NOMO-1 (cell line): ENCODE measurements around the gene WWOX.
"Not testable (repeated sequence)": the region's sequence is repeated elsewhere in the genome, so short reads cannot be mapped to it uniquely, and the experiment has no call there.

ENCODE experiments used
- DNase-seq, 2 experiments: peaks; one replicate each; lab custom pipeline; 2025; ENCODE audit not compliant: unreplicated experiment in 2 of 2; lab: John Stamatoyannopoulos, UW

Gene WWOX

DNA sequence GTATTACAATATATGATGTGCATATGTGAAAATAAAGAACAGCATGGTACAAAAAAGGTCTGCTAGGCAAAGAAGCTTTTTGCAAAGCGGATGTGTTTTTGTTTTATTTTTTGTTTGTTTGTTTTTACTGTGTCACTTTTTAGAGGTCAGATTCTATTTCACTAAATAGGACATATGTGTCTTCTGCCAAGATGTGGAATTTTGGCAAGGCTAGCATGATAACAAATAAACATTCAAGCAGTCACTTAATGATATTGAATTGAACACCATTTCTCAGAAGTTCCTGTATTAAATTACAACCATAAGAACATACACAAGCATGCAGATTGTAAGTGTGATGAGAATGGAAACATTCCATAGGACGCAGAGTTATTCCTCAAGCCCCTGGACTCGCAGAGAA is 492.7 kb downstream of the WWOX start:
- DNase-seq = no peak

DNA sequence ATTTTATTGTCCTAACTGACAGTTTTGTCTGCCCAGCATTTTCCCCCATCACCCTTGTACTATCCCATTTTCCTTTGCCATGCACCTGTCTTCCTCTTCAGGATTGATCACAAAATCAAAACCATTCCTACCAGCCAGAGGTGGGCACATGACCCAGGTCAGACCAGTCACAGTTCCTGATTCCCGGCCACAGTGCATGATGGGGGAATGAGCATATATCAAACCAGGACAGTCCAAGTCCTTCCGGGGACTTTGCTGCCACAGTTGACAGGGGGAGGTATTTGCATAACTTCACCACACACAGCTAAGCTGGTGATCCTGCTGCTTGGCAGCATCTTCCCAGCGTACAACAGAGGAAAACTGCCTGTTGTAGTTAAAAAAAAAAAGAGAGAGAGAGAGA is 493.9 kb downstream of the WWOX start:
- DNase-seq = no peak

DNA sequence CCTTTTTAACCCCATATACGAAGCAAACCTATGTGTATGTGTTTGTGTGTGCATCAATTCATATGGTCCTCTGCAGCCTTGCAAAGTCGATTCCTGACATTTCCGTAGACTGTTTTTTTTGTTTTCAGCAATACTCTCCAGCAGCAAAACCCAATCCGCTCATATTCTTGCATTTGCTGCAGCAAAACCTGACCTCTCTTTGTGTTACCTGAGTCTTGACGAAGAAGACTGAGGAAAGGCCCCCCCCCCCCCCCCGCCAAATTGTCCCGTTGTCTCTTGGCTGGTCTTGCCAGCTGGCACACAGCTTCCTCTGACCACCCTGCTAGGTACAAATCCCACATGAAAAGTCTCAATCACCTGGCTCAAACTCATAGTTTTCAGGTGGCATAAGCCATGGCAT is 494.7 kb downstream of the WWOX start:
- DNase-seq = no peak

DNA sequence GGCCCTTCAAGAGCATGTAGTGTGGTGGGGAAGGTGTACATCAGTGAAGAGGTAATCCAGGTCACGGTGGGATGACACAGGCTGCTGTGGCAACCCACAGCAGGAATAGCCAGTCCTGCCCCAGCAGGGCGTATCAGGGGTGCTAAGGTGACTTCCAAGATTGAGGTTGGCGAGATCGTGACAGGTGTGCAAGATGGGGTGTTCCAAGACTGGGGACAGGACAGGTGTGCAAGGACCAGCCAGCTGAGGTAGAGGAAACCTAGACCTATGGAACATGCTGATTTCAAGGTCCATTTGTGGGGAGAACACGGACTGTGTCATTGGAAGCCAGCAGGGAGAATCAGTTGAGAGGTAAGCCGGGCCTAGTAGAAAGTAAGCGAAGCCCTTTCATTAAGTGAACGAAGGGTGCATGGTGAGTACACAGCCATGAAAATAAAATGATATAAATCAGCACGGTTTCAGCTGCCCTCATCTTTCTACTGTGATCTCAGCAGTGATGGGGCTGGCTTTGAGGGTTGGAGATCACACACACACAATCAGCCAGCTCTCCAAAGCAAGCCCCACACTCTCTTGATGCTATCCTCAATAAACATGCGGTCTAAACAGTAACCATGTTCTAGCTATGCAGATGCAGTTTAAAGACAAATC is 497.0 kb downstream of the WWOX start:
- DNase-seq = no peak

DNA sequence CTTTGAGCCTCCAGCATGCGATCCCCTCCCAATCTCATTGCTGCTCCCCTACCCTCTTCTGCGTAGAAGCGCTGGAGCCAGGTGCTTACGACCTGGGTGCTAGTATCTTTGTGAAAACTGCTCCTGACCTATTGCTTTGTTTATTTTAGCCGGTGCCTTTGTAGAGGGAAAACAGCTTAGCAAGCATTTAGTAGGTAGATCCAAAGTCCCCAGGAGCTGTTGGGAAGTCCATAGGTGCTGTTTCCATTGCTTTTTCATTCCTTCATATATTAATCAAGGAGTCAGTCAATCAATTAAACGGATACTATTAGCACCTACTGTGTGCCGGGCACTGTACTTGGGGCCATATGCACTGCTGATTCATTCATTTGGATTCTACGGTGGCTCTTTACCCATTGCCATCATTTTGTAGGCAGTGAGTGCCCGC is 497.6 kb downstream of the WWOX start:
- DNase-seq = no peak

DNA sequence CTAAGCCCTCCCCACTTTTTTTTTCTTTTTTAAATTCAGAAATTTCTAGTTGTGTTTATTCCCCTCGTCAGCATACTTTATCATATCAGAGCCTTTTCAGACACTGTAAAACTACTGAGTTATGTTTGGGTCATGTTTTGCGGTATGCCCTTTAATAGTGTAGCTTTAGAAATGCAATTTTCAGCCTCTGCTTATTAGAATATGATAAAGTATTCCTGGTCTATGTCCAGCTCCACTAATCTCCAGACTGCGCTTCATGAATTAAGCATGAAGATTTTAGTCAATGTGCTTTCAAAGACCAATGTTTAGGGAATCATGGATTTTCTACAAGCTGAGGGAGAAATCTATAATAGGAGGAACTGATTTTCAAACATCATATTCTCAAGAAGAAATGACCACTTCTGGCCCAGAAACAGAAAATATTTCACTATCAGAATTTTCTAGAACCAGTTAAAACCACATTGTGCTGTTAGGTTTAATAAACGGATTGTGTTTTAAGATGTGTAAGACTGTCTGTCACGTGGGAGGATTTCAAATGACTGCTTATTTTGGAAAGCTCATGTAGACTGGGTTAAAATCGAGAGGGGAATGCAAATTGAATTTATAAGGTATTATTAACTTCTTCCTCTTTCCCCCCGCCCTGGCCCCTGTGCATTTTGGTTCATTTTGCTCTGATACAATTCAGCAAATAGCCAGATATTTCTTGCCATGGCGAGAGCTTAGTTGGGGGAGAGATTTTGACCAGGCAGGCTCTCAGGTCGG is 498.5 kb downstream of the WWOX start:
- DNase-seq = no peak

DNA sequence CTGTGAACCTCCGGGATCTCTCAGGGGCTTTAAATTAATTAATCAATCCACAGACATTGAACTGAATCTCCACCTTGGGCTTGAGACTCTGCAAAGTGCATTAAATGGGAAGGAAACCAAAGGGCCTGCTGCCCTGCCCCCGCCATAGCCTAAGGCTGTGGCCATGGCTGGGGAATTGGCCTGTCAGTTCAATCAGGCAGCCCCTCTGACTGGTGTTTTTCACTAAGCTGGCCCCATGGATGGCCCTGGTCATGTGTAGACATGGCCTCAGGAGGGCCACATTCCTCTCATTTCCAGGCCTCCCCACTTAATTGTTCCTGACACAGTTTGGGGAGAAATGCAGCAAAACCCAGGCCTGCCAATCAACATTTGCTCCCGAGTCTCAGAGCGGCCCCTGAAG is 499.8 kb downstream of the WWOX start:
- no peak for DNase-seq

DNA sequence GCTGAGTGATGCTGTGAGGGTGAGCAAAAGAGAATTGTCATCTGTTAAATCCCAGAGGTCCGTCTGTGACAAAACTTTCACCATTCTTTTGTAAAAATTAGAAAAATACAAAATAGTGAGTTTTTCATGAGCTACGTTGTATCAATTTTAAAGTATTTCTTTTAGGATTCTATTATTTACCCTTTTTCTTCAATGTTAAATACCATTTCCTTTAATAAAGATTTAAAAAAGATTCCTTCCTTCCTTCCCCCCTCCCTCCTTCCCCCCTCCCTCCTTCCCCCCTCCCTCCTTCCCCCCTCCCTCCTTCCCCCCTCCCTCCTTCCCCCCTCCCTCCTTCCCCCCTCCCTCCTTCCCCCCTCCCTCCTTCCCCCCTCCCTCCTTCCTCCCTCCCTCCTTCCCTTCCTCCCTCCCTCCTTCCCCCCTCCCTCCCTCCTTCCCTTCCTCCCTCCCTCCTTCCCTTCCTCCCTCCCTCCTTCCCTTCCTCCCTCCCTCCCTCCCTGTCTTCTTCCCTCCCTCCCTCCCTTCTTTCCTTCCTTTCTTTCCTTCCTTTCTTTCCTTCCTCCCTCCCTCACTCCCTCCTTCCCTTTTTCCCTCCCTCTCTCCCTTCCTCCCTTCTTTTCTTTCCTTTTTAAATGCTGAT is 505.1 kb downstream of the WWOX start:
- DNase-seq = not testable (repeated sequence)

DNA sequence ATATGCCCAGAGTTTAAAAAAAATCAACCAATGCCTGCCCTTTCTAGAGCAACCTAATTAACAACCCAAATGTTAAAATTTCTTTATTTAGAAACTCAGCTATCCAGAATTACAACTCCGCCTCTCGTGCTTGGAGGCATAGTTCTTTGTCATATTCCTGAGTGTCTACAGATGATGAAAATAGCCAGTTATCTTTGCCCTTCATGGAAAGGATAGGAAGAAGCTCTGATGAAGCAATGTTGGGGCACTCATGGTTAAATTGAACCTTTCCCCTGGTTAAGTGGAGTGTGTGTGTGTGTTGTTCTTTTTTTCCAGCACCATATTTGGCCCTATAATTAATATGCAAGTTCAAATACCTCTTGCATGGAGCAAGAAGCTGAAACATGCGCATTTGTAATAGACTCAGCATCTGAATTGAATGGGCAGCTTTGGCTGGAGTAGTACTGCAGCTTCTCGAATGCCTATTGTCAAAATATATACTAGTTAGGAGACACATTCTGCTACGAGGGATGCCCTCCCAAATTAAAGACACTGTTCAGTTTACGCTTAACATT is 506.2 kb downstream of the WWOX start:
- DNase-seq = no peak

DNA sequence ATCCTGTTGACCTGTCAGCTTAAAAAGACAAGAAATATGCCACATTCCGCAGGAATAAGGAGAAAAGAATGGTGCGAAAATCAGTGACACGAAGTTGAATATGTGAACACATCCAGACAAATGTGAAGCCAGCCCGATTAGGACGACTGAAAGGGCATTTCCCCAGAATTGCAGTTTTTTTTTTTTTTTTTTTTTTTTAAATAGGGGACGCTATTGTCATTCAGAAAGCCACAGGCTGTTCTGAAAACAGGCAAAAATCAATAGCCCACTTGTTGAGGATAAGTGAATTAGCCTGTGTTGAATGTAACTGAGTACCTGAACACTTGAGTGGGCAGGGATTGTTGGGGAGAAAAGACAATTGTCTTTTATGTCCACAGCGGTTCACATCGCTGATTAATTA is 507.1 kb downstream of the WWOX start:
- DNase-seq = no peak

DNA sequence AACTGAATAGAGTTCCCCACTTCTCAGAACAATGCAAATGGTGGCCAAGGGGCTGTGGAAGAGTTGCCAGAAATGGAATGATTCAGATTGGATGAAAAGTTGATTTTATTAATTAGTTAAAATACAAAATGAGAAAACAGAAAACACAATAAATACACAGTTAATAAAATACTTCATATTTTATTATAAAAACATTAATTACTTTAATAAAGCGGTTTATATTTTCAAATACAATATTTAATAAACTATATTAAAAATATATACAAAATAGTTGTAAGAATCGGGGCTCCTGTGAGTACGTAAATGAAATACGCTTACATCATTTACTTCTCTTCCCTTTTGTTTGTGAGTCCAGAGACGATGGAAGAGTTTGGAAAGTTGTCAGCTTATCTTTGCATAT is 507.6 kb downstream of the WWOX start:
- no peak for DNase-seq

DNA sequence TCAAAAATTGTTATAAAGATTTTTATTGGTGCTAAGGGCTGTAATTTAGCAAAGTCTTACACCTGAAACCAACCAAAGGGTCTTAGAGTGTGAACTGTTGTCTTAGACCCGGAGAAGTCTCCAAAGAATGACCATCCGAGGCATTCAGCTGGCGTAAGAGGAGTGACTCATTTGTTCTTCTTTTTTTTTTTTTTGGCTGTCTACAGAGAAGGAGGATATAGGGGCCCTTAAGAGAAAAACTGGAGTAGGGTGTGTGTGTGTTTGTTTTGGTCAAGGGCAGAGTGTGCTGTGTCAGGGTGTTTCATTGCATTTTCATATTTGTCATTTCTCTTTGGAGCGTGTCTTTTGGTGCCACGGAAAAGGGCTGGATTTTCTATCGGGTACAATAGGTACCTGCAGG is 508.0 kb downstream of the WWOX start:
- peak; percentile 70 to 72 for DNase-seq

DNA sequence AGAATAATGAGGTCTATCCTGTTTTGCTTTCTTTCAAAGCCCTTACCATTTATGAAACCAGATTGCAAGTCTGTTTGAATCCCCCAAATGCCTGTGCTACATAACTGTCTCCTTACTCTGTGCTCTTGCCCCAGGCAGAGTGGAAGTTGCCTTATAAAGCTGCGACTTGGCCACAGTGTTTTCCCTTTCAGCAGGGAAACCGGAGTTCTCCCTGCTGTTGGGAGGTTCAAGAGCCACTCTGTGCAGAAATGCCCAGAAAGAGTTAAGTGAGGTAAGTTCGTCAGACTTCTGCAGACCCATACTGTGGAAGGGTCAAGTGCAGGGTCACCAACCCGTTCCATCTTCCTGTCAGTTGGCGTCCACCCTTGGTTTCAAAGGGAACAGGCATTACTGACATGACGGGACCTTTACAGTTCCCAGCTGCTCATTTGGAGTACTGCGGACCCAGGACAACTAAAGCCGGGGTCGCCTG is 508.9 kb downstream of the WWOX start:
- no peak for DNase-seq

DNA sequence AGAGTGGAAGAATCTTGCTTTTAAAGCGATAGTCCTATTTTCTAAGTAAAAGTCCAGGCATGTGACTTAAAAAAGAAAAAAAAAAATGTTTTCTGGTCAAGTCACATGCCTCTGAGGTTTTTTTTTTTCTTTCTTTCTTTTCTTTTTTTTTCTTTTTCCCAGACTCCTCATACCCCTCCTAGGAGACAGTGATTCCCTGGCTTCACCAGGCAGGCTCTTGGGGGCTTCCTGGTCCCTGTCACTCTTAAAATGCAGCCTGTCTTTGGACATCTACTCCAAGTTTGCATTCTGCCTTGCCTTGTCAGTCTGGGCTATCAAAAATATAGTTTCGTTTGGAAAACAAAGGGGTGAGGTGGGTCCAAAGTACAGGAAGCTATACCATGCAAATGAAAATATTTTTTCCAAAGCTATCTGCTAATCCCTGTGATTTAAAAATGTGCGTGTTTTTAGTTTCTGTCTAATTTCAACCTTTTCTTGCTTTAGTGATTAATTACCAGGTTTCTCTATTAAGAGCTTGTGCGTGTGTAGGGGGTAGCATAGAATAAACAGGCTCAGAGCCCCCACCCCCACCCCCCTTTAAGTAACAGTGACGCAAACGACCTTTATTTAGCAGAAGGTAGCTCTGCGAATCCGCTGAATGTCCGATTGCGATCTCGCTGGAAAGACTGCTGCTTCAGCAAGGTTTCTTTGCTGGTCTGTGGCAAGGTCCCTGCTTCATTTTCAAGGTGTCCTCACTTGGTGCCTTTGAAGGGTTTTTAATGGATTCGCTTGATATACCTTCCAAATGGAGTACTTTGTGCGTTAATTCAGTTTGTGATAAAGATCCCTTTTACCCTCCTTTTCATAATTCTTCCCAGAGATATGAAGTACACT is 510.2 kb downstream of the WWOX start:
- DNase-seq = no peak

DNA sequence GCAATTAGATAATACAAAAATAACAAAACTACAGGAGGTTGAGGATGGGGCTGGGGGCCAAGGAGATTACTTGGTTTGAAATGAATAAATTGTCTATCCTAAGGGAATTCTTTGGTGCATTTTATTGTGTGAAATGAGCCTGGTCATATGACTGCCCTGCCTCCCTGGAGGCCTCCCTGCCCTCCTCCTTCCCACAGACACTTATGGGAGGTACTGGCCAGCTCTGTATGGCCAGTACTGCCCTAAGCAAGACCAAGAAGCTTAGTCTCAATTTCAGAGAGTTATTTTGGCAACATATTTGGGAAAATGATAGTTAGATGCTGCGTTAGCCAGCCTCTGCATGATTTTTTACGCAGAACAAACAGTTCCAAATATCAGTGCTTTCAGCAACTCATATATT is 511.9 kb downstream of the WWOX start:
- DNase-seq = no peak

DNA sequence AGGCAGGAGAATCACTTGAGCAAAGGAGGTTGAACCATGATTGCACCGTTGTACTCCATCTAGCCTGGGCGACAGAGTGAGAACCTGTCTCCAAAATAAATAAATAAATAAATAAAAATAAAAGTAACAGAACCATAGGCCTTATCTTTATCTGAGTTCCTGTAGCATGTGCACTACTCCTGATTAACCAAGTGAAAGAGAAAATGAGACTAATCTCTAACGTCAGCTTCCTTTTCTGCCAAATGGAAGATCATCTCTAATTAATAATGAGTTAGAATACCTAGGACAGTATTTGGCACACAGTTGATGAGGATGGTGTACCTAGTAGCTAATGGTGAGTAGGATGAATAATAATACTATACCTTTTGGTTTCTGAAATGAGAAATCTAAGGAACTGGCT is 520.4 kb downstream of the WWOX start:
- DNase-seq = no peak

DNA sequence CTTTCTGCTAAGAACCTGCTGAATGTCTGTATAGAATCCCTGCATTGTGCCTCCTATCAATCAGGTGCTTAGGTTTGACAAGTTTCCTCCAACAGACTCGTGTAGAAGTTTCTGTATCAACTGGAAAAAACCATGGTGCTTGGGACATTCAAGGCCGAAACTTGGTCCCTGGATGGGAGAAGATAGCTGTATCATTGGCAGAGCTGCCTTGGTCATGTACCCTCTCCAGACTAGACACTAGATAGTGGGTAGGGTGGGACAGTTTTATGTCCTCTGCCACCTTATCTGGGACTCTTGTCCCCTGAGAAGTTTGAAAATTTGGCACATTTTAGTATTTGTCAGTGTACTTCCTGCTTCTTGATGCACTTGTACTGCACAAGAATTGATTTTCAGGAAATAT is 520.8 kb downstream of the WWOX start:
- no peak for DNase-seq

DNA sequence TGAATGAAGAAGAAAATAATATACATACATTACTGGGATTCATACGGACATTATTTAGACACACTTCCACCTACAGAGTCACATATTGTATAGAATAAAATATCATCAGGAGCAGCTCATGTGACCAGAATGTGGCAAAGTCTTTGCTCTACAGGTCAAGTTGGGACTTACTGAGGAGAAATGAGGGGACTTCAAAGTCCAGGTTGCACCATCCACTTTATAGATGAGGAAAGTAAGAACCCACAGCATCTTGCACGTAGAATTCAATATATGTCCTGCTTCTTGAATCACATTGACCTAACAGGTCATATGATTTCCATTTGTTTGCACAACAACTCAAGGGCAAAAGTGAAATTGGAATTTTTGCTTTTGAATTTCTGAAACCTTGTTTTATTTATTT is 524.3 kb downstream of the WWOX start:
- DNase-seq = no peak

DNA sequence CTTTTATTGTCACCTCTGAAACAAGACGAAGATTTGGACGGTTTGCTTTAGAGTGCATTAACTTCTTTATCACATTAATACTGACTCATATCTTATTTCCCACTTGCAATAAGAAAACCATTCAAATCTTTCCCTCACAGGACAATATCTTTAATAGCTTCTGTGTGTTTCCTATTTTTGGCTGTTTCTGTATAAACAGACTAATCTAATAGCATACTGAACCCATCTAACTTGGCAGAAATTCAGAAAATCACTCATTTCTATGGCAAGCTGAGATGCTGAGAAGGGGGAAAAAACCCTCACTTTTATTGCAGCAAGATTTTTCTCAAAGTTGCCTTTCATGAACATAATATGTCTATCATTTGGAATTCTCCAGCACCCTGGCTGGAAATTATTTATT is 524.9 kb downstream of the WWOX start:
- no peak for DNase-seq

DNA sequence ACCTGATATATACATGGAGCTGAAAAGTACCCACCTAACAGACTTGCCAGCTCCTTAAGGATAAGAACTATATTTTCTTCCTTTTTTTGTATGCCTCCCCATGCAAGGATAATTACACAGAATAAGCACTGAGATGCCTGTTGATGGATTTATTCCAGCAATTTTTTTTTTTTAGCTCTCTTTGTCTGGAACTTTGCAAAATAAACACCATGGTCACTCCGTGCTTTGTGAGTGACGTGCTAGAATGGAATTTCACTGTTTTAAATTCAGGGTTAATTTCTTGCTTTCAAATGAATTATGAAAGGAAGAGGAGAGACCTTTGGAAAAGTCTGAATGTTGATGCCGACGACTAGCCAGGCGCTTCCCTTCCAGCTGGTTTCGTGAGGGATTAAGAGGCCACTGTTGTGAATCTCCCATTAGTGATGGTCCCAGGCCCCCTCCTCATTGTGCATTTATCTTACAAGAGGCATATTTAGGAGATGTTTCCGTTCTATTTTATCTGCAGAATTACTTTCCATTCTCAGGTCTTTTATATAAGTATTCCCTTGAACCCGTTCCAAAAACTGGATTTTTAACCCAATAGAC is 529.1 kb downstream of the WWOX start:
- no peak for DNase-seq
